ENCODE results near the gene FAM107B.
A peak's percentile ranks its signal among the peaks of the same experiment; 100 is the strongest.

The FAM107B gene

GRCh38 chr10:14775656-14776055 is 959 bp upstream of the FAM107B start:
- no peak for DNase-seq

- no peak for DNase-seq
These were observed 500 bp downstream of the FAM107B start for GRCh38 chr10:14774214-14774580.

GRCh38 chr10:14773551-14774213 is 1.0 kb downstream of the FAM107B start:
- DNase-seq: no peak

- DNase-seq: no peak
These were observed 2.3 kb downstream of the FAM107B start for GRCh38 chr10:14772399-14772798.

- no peak for DNase-seq
These were observed 3.8 kb downstream of the FAM107B start for GRCh38 chr10:14770927-14771326.

- no peak for DNase-seq
These were observed 13.3 kb downstream of the FAM107B start for GRCh38 chr10:14761372-14761771.

GRCh38 chr10:14758994-14759664 is 15.6 kb downstream of the FAM107B start:
- DNase-seq: peak; percentile 41

GRCh38 chr10:14758451-14758850 is 16.2 kb downstream of the FAM107B start:
- no peak for DNase-seq

GRCh38 chr10:14757986-14758385 is 16.7 kb downstream of the FAM107B start:
- DNase-seq: no peak

GRCh38 chr10:14757394-14757793 is 17.3 kb downstream of the FAM107B start:
- DNase-seq: peak; percentile 10

GRCh38 chr10:14753441-14753840 is 21.3 kb downstream of the FAM107B start:
- DNase-seq: no peak

- DNase-seq: no peak
These were observed 22.8 kb downstream of the FAM107B start for GRCh38 chr10:14751921-14752320.

- no peak for DNase-seq
These were observed 23.4 kb downstream of the FAM107B start for GRCh38 chr10:14751014-14751896.

- no peak for DNase-seq
These were observed 25.5 kb downstream of the FAM107B start for GRCh38 chr10:14749070-14749809.

- DNase-seq: no peak
These were observed 26.3 kb downstream of the FAM107B start for GRCh38 chr10:14748441-14748840.

- DNase-seq: no peak
These were observed 31.9 kb downstream of the FAM107B start for GRCh38 chr10:14742815-14743214.

GRCh38 chr10:14742382-14742781 is 32.3 kb downstream of the FAM107B start:
- DNase-seq: no peak

GRCh38 chr10:14740684-14741247 is 33.9 kb downstream of the FAM107B start:
- no peak for DNase-seq

- DNase-seq: no peak
These were observed 36.7 kb downstream of the FAM107B start for GRCh38 chr10:14737808-14738545.

GRCh38 chr10:14736600-14737081 is 38.1 kb downstream of the FAM107B start:
- no peak for DNase-seq

- DNase-seq: no peak
These were observed 38.7 kb downstream of the FAM107B start for GRCh38 chr10:14736043-14736442.
